ENCODE measurements around the gene PPP1R27. TPM values are rescaled to one million over a fixed set of nuclear protein-coding genes. Genes with fewer than 3 reads are reported as not detected.

The PPP1R27 gene
- total and polyA plus RNA-seq, 9 of the 15 experiments (the other 6 are each of a cell fraction or from before 2014, with no cell fraction given), result 0.29 to 6.9 (median 1.5) TPM; not detected in 2

DNA sequence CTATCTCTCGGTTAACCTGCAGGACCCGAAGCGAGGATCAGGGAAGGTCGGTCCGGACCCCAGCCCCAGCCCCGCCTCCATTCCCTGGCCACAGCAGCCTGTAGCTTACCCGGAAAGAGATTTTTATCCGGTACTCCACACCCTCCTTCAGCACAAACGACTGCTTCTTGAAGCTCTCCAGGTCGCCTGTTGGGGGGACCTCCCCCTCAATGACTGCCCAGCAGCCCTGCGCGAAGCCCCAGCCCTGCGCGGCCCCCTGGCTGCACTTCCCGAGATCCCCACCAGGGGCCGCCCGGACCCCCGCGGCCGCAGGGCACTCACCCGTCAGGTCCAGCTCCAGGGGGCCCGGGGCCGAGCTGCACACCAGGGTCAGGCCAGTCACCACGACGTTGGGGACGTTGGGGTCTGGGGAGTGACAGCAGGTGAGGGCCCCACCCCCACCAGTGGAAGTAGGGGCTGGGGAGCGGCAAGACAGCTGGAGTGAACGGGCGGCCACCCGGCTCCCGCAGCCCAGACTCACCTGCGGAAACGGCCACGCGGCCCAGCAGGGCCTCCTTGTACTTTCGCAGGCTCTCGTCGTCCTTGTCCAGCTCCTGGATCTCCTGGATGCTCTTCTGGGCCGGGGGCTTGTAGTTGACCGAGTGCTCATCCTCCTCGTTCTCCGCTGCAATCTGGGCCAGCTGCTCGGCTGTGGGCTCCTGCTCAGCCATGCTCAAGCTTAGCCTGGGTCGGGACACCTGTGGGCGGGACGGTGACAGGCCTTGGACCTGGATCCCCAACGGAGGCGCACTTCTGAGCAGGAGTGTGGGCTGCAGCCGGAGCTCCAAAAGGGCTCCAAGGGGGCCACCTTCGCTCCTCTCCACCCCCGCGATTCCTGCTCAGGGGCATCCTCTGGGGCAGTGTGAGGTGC is 34.6 kb upstream of the PPP1R27 start (continued):
- TF ChIP-seq, protein P1, sequence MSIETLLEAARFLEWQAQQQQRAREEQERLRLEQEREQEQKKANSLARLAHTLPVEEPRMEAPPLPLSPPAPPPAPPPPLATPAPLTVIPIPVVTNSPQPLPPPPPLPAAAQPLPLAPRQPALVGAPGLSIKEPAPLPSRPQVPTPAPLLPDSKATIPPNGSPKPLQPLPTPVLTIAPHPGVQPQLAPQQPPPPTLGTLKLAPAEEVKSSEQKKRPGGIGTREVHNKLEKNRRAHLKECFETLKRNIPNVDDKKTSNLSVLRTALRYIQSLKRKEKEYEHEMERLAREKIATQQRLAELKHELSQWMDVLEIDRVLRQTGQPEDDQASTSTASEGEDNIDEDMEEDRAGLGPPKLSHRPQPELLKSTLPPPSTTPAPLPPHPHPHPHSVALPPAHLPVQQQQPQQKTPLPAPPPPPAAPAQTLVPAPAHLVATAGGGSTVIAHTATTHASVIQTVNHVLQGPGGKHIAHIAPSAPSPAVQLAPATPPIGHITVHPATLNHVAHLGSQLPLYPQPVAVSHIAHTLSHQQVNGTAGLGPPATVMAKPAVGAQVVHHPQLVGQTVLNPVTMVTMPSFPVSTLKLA (conservative IDR thresholded peaks at IDR 0.05), result peak in 1 of 2 experiments; percentile 42; a peak in 2 of 4 replicates
- TF ChIP-seq ZNF324 (CRISPR knock-in tag; IDR thresholded peaks at IDR 0.05), result no peak
- TF ChIP-seq KDM2B (CRISPR knock-in tag; IDR thresholded peaks at IDR 0.05), result peak; percentile 87; the same call in 1 of the 2 replicates
- no peak for TF ChIP-seq MEF2A (IDR thresholded peaks at IDR 0.05; ENCODE audit: control insufficient read depth, low read depth, low read length)
- no peak for TF ChIP-seq ZNF165 (CRISPR knock-in tag; IDR thresholded peaks at IDR 0.05; ENCODE audit: borderline replicate concordance)
- no peak for TF ChIP-seq ZNF274 (IDR thresholded peaks at IDR 0.05; ENCODE audit: borderline replicate concordance, low read depth, low read length)
- TF ChIP-seq ZFX (CRISPR knock-in tag; IDR thresholded peaks at IDR 0.05), result peak; percentile 62
- TF ChIP-seq CBFB (CRISPR knock-in tag; IDR thresholded peaks at IDR 0.05), result no peak
- TF ChIP-seq, protein P2, sequence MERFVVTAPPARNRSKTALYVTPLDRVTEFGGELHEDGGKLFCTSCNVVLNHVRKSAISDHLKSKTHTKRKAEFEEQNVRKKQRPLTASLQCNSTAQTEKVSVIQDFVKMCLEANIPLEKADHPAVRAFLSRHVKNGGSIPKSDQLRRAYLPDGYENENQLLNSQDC (CRISPR knock-in tag; IDR thresholded peaks at IDR 0.05), result no peak
- no peak for TF ChIP-seq NFIX (CRISPR knock-in tag; IDR thresholded peaks at IDR 0.05; ENCODE audit: low read depth)
- TF ChIP-seq HCFC1 (IDR thresholded peaks at IDR 0.05; ENCODE audit: low read depth, low read length), result 0 out of 2 replicates have a peak, but pooled peaks have one; percentile 11
- no peak for TF ChIP-seq KLF1 (tag; IDR thresholded peaks at IDR 0.05)
- TF ChIP-seq MYBL2 (IDR thresholded peaks at IDR 0.05; ENCODE audit: low read depth), result no peak
- TF ChIP-seq MYBL2 (CRISPR knock-in tag; IDR thresholded peaks at IDR 0.05; ENCODE audit: borderline replicate concordance), result no peak
- no peak for TF ChIP-seq PML (IDR thresholded peaks at IDR 0.05; ENCODE audit: low read length)
- no peak for TF ChIP-seq HEY1 (CRISPR knock-in tag; IDR thresholded peaks at IDR 0.05; ENCODE audit: borderline replicate concordance)
- no peak for TF ChIP-seq PRPF4 (IDR thresholded peaks at IDR 0.05; ENCODE audit: insufficient read depth, low read depth, low read length, poor library complexity, severe bottlenecking)
- TF ChIP-seq ZNF778 (CRISPR knock-in tag; IDR thresholded peaks at IDR 0.05), result no peak
- TF ChIP-seq DNMT1 (IDR thresholded peaks at IDR 0.05), result no peak
- no peak for TF ChIP-seq CEBPG (CRISPR knock-in tag; IDR thresholded peaks at IDR 0.05)
- TF ChIP-seq CEBPG (tag; conservative IDR thresholded peaks at IDR 0.05 in 1 of 2, IDR thresholded peaks at IDR 0.05 in 1 of 2), result no peak
- TF ChIP-seq, protein P3, sequence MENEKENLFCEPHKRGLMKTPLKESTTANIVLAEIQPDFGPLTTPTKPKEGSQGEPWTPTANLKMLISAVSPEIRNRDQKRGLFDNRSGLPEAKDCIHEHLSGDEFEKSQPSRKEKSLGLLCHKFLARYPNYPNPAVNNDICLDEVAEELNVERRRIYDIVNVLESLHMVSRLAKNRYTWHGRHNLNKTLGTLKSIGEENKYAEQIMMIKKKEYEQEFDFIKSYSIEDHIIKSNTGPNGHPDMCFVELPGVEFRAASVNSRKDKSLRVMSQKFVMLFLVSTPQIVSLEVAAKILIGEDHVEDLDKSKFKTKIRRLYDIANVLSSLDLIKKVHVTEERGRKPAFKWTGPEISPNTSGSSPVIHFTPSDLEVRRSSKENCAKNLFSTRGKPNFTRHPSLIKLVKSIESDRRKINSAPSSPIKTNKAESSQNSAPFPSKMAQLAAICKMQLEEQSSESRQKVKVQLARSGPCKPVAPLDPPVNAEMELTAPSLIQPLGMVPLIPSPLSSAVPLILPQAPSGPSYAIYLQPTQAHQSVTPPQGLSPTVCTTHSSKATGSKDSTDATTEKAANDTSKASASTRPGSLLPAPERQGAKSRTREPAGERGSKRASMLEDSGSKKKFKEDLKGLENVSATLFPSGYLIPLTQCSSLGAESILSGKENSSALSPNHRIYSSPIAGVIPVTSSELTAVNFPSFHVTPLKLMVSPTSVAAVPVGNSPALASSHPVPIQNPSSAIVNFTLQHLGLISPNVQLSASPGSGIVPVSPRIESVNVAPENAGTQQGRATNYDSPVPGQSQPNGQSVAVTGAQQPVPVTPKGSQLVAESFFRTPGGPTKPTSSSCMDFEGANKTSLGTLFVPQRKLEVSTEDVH (IDR thresholded peaks at IDR 0.05; ENCODE audit: low read depth, partially characterized antibody), result no peak
- TF ChIP-seq CBX3 (IDR thresholded peaks at IDR 0.05; ENCODE audit: borderline replicate concordance in 1 of 2, low read length in 2 of 2), result no peak
